ENCODE data around the gene LAMA3.

DNA sequence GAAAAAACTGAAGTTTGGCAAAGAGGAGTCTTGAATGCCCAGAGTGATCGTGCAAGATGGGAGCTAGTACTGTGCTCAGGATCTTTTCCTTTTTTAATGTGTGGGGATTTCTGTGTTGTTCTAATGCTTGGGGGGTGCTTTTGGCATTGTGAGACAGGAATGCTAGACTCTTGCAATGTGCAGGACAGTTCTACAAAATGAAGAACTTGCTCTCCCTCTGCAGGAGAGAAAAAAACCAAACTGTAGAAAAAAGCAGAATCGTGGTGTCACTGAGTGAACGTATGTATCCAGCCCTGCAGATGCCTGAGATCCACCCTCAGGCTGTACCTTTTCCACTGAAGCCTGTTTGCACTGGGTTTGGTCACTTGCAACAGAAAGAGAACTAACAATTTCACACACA lies 313.2 kb downstream of the LAMA3 start:
- TF ChIP-seq, protein P1, sequence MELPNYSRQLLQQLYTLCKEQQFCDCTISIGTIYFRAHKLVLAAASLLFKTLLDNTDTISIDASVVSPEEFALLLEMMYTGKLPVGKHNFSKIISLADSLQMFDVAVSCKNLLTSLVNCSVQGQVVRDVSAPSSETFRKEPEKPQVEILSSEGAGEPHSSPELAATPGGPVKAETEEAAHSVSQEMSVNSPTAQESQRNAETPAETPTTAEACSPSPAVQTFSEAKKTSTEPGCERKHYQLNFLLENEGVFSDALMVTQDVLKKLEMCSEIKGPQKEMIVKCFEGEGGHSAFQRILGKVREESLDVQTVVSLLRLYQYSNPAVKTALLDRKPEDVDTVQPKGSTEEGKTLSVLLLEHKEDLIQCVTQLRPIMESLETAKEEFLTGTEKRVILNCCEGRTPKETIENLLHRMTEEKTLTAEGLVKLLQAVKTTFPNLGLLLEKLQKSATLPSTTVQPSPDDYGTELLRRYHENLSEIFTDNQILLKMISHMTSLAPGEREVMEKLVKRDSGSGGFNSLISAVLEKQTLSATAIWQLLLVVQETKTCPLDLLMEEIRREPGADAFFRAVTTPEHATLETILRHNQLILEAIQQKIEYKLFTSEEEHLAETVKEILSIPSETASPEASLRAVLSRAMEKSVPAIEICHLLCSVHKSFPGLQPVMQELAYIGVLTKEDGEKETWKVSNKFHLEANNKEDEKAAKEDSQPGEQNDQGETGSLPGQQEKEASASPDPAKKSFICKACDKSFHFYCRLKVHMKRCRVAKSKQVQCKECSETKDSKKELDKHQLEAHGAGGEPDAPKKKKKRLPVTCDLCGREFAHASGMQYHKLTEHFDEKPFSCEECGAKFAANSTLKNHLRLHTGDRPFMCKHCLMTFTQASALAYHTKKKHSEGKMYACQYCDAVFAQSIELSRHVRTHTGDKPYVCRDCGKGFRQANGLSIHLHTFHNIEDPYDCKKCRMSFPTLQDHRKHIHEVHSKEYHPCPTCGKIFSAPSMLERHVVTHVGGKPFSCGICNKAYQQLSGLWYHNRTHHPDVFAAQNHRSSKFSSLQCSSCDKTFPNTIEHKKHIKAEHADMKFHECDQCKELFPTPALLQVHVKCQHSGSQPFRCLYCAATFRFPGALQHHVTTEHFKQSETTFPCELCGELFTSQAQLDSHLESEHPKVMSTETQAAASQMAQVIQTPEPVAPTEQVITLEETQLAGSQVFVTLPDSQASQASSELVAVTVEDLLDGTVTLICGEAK (IDR thresholded peaks at IDR 0.05; ENCODE audit: borderline replicate concordance) = no peak
- TF ChIP-seq, protein P2, sequence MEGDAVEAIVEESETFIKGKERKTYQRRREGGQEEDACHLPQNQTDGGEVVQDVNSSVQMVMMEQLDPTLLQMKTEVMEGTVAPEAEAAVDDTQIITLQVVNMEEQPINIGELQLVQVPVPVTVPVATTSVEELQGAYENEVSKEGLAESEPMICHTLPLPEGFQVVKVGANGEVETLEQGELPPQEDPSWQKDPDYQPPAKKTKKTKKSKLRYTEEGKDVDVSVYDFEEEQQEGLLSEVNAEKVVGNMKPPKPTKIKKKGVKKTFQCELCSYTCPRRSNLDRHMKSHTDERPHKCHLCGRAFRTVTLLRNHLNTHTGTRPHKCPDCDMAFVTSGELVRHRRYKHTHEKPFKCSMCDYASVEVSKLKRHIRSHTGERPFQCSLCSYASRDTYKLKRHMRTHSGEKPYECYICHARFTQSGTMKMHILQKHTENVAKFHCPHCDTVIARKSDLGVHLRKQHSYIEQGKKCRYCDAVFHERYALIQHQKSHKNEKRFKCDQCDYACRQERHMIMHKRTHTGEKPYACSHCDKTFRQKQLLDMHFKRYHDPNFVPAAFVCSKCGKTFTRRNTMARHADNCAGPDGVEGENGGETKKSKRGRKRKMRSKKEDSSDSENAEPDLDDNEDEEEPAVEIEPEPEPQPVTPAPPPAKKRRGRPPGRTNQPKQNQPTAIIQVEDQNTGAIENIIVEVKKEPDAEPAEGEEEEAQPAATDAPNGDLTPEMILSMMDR (IDR thresholded peaks at IDR 0.05 in 2 of 3, conservative IDR thresholded peaks at IDR 0.05 in 1 of 3; ENCODE audit: control insufficient read depth in 2 of 3, extremely low read depth in 1 of 3, insufficient read depth in 1 of 3, low read depth in 3 of 3, low read length in 3 of 3) = no peak
- TF ChIP-seq KDM1A (IDR thresholded peaks at IDR 0.05; ENCODE audit: borderline replicate concordance) = no peak
- no peak for TF ChIP-seq EP300 (IDR thresholded peaks at IDR 0.05; ENCODE audit: borderline replicate concordance in 1 of 2, control insufficient read depth in 1 of 2, low read depth in 2 of 2, low read length in 2 of 2)
- TF ChIP-seq RAD21 (IDR thresholded peaks at IDR 0.05; ENCODE audit: insufficient read depth, low read depth, low read length) = peak; percentile 65
- no peak for TF ChIP-seq SRF (IDR thresholded peaks at IDR 0.05; ENCODE audit: low read depth in 2 of 2, low read length in 2 of 2)
- TF ChIP-seq NFYB (IDR thresholded peaks at IDR 0.05; ENCODE audit: insufficient read depth, low read depth, low read length) = no peak
- TF ChIP-seq POLR2A (IDR thresholded peaks at IDR 0.05; ENCODE audit: low read depth, low read length) = no peak
- TF ChIP-seq NBN (IDR thresholded peaks at IDR 0.05) = no peak
- TF ChIP-seq, protein P3, sequence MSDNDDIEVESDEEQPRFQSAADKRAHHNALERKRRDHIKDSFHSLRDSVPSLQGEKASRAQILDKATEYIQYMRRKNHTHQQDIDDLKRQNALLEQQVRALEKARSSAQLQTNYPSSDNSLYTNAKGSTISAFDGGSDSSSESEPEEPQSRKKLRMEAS (IDR thresholded peaks at IDR 0.05; ENCODE audit: low read depth, low read length) = no peak
- no peak for TF ChIP-seq BACH1 (IDR thresholded peaks at IDR 0.05; ENCODE audit: borderline replicate concordance)
- no peak for TF ChIP-seq SUZ12 (IDR thresholded peaks at IDR 0.05; ENCODE audit: unreplicated experiment)
- TF ChIP-seq ESRRA (IDR thresholded peaks at IDR 0.05; ENCODE audit: low read length) = no peak
- TF ChIP-seq, protein P4, sequence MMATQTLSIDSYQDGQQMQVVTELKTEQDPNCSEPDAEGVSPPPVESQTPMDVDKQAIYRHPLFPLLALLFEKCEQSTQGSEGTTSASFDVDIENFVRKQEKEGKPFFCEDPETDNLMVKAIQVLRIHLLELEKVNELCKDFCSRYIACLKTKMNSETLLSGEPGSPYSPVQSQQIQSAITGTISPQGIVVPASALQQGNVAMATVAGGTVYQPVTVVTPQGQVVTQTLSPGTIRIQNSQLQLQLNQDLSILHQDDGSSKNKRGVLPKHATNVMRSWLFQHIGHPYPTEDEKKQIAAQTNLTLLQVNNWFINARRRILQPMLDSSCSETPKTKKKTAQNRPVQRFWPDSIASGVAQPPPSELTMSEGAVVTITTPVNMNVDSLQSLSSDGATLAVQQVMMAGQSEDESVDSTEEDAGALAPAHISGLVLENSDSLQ (IDR thresholded peaks at IDR 0.05) = no peak

All from GM12878 (cell line).